ENCODE results near the gene FNDC1.
"Not testable (repeated sequence)": the region's sequence is repeated elsewhere in the genome, so short reads cannot be mapped to it uniquely, and the experiment has no call there.

Gene FNDC1

GRCh38 chr6:159169193-159169555, at the start of gene FNDC1:
FNDC1 (plus strand) TSS chr6:159169400; CDS start chr6:159169597, 197 bp downstream.
- DNase-seq: peak in 1 of 4 experiments; percentile 9

- DNase-seq: no peak
Observed at GRCh38 chr6:159119791-159120190, 49.4 kb upstream of the FNDC1 start.

GRCh38 chr6:159121486-159121885, 47.7 kb upstream of the FNDC1 start:
- no peak for DNase-seq

- no peak for DNase-seq
Observed at GRCh38 chr6:159122453-159122852, 46.7 kb upstream of the FNDC1 start.

- not testable (repeated sequence) for DNase-seq
Observed at GRCh38 chr6:159123831-159124230, 45.4 kb upstream of the FNDC1 start.

GRCh38 chr6:159125014-159125609, 44.1 kb upstream of the FNDC1 start:
- DNase-seq: no peak

GRCh38 chr6:159125951-159126352, 43.2 kb upstream of the FNDC1 start:
- no peak for DNase-seq

- no peak for DNase-seq
Observed at GRCh38 chr6:159126590-159126989, 42.6 kb upstream of the FNDC1 start.

GRCh38 chr6:159127701-159128100, 41.5 kb upstream of the FNDC1 start:
- DNase-seq: no peak

- DNase-seq: no peak
Observed at GRCh38 chr6:159128978-159129377, 40.2 kb upstream of the FNDC1 start.

- DNase-seq: no peak
Observed at GRCh38 chr6:159130846-159131245, 38.4 kb upstream of the FNDC1 start.

GRCh38 chr6:159131709-159132108, 37.5 kb upstream of the FNDC1 start:
- DNase-seq: no peak

- no peak for DNase-seq
Observed at GRCh38 chr6:159132664-159133063, 36.5 kb upstream of the FNDC1 start.

- peak; percentile 8 to 54 (median 40) for DNase-seq
Observed at GRCh38 chr6:159134701-159135364, 34.4 kb upstream of the FNDC1 start.

GRCh38 chr6:159137676-159138075, 31.5 kb upstream of the FNDC1 start:
- no peak for DNase-seq

- no peak for DNase-seq
Observed at GRCh38 chr6:159142531-159142930, 26.7 kb upstream of the FNDC1 start.

- no peak for DNase-seq
Observed at GRCh38 chr6:159148641-159149040, 20.6 kb upstream of the FNDC1 start.

GRCh38 chr6:159149641-159150040, 19.6 kb upstream of the FNDC1 start:
- no peak for DNase-seq

GRCh38 chr6:159151266-159151855, 17.8 kb upstream of the FNDC1 start:
- DNase-seq: no peak

- DNase-seq: no peak
Observed at GRCh38 chr6:159152041-159152440, 17.2 kb upstream of the FNDC1 start.

GRCh38 chr6:159152782-159153181, 16.4 kb upstream of the FNDC1 start:
- DNase-seq: no peak

GRCh38 chr6:159155679-159156078, 13.5 kb upstream of the FNDC1 start:
- DNase-seq: no peak

GRCh38 chr6:159156089-159156488, 13.1 kb upstream of the FNDC1 start:
- no peak for DNase-seq

- DNase-seq: no peak
Observed at GRCh38 chr6:159157431-159157830, 11.8 kb upstream of the FNDC1 start.

- no peak for DNase-seq
Observed at GRCh38 chr6:159161839-159162238, 7.4 kb upstream of the FNDC1 start.

All from activated naive CD4-positive, alpha-beta T cell (primary cell).